WTC11 (cell line): ENCODE results near the gene PDIA3. TPM values are rescaled to one million over a fixed set of nuclear protein-coding genes. Genes with fewer than 3 reads are reported as not detected.

Source experiments
- ATAC-seq: fragments of 200-7000 bp; cut with Tn5 transposase; 2 replicates; pipeline ENCODE4 v1.10.0; 2021; ENCODE audit warnings: mild to moderate bottlenecking, moderate library complexity
- CTCF ChIA-PET: fragments of 300-600 bp; sonication (Branson Sonifier 250); formaldehyde crosslinking; loops from one replicate; lab custom pipeline; 2021; ENCODE audit warnings: antibody characterized with exemption; lab: Charles Lee
- POLR2A ChIA-PET: fragments of 350-600 bp; sonication (Branson Sonifier 250); formaldehyde crosslinking; loops from one replicate; lab custom pipeline; 2021; ENCODE audit warnings: antibody characterized with exemption; lab: Charles Lee
- DNase-seq: peaks from one replicate; pipeline ENCODE4 v3.0.0; 2021; ENCODE audit warnings: low spot score
- H3K27ac Mint-ChIP-seq: 2 replicates; pipeline ENCODE4 v1.8.0; 2021; ENCODE audit warnings: mixed read lengths
- H3K27me3 Mint-ChIP-seq: 2 replicates; pipeline ENCODE4 v1.8.0; 2021; ENCODE audit warnings: low read depth, mild to moderate bottlenecking, moderate library complexity, mixed read lengths
- H3K36me3 Mint-ChIP-seq: 2 replicates; pipeline ENCODE4 v1.8.0; 2021; ENCODE audit warnings: mixed read lengths
- H3K4me1 Mint-ChIP-seq: 2 replicates; pipeline ENCODE4 v1.8.0; 2022; ENCODE audit warnings: mixed read lengths
- H3K4me3 Mint-ChIP-seq: 2 replicates; pipeline ENCODE4 v1.8.0; 2021; ENCODE audit warnings: mild to moderate bottlenecking, moderate library complexity, mixed read lengths
- H3K9me3 Mint-ChIP-seq: 2 replicates; pipeline ENCODE4 v1.8.0; 2021; ENCODE audit warnings: mixed read lengths
- ARID4B ChIP-seq: sonication (generic); formaldehyde crosslinking; IDR thresholded peaks from 2 replicates; pipeline ENCODE4 v1.8.0; 2023; ENCODE audit warnings: missing genetic modification reagents, mild to moderate bottlenecking, borderline replicate concordance
- ATF1 ChIP-seq: sonication (generic); formaldehyde crosslinking; IDR thresholded peaks from 2 replicates; pipeline ENCODE4 v1.8.1; 2023; ENCODE audit warnings: mild to moderate bottlenecking, moderate library complexity, missing genetic modification reagents
- CBFB ChIP-seq: sonication (generic); formaldehyde crosslinking; IDR thresholded peaks from 2 replicates; pipeline ENCODE4 v1.8.1; 2022; ENCODE audit warnings: mild to moderate bottlenecking, low read depth, missing genetic modification reagents
- CDX4 ChIP-seq: fragments of 250-450 bp; sonication (Bioruptor Pico); IDR thresholded peaks from 2 replicates; pipeline ENCODE4 v1.9.0; 2021; ENCODE audit warnings: moderate library complexity, mild to moderate bottlenecking, inconsistent platforms, borderline replicate concordance
- CREB1 ChIP-seq: sonication (generic); formaldehyde crosslinking; IDR thresholded peaks from 2 replicates; pipeline ENCODE4 v1.8.0; 2023; ENCODE audit warnings: mild to moderate bottlenecking, missing genetic modification reagents
- E2F5 ChIP-seq: sonication (generic); formaldehyde crosslinking; IDR thresholded peaks from 2 replicates; pipeline ENCODE4 v1.8.1; 2022; ENCODE audit warnings: mild to moderate bottlenecking, moderate library complexity, missing genetic modification reagents
- ERG ChIP-seq: fragments of 250-450 bp; sonication (Bioruptor Pico); IDR thresholded peaks from 2 replicates; pipeline ENCODE4 v1.8.0; 2021; ENCODE audit warnings: mild to moderate bottlenecking
- FOXK1 ChIP-seq: sonication (generic); formaldehyde crosslinking; IDR thresholded peaks from 2 replicates; pipeline ENCODE4 v1.8.0; 2022; ENCODE audit warnings: mild to moderate bottlenecking, moderate library complexity, missing genetic modification reagents
- FOXP4 ChIP-seq: sonication (generic); formaldehyde crosslinking; IDR thresholded peaks from 2 replicates; pipeline ENCODE4 v1.8.0; 2022; ENCODE audit warnings: mild to moderate bottlenecking, missing genetic modification reagents
- NFYB ChIP-seq: sonication (generic); formaldehyde crosslinking; conservative IDR thresholded peaks from 2 replicates; pipeline ENCODE4 v1.8.0; 2022; ENCODE audit warnings: low read depth, missing genetic modification reagents
- SMAD3 ChIP-seq: sonication (generic); formaldehyde crosslinking; IDR thresholded peaks from 2 replicates; pipeline ENCODE4 v1.8.0; 2022; ENCODE audit warnings: missing genetic modification reagents, mild to moderate bottlenecking, borderline replicate concordance
- TEAD4 ChIP-seq: sonication (generic); formaldehyde crosslinking; IDR thresholded peaks from 2 replicates; pipeline ENCODE4 v1.8.0; 2022; ENCODE audit warnings: mild to moderate bottlenecking, missing genetic modification reagents
- TP53 ChIP-seq: sonication (generic); formaldehyde crosslinking; IDR thresholded peaks from 2 replicates; pipeline ENCODE4 v1.8.1; 2023; ENCODE audit warnings: mild to moderate bottlenecking, missing genetic modification reagents
- USF1 ChIP-seq: sonication (generic); formaldehyde crosslinking; IDR thresholded peaks from 2 replicates; pipeline ENCODE4 v1.8.0; 2022; ENCODE audit warnings: mild to moderate bottlenecking, missing genetic modification reagents
- USF2 ChIP-seq: sonication (generic); formaldehyde crosslinking; IDR thresholded peaks from 2 replicates; pipeline ENCODE4 v1.8.1; 2023; ENCODE audit warnings: mild to moderate bottlenecking, missing genetic modification reagents, moderate library complexity
- ZNF232 ChIP-seq: sonication (generic); formaldehyde crosslinking; IDR thresholded peaks from 2 replicates; pipeline ENCODE4 v1.8.0; 2022; ENCODE audit warnings: mild to moderate bottlenecking, missing genetic modification reagents
- ZNF263 ChIP-seq: sonication (generic); formaldehyde crosslinking; IDR thresholded peaks from 2 replicates; pipeline ENCODE4 v1.8.1; 2022; ENCODE audit warnings: low read depth, mild to moderate bottlenecking, moderate library complexity, missing genetic modification reagents
- ZNF396 ChIP-seq: fragments of 250-450 bp; sonication (Bioruptor Pico); IDR thresholded peaks from 2 replicates; pipeline ENCODE4 v1.8.0; 2021; ENCODE audit warnings: mild to moderate bottlenecking, moderate library complexity, borderline replicate concordance
- ZNF512 ChIP-seq: sonication (generic); formaldehyde crosslinking; IDR thresholded peaks from 2 replicates; pipeline ENCODE4 v1.8.1; 2022; ENCODE audit warnings: missing genetic modification reagents, borderline replicate concordance
- ZNF671 ChIP-seq: fragments of 250-450 bp; sonication (Bioruptor Pico); IDR thresholded peaks from 2 replicates; pipeline ENCODE4 v1.8.0; 2021; ENCODE audit warnings: mild to moderate bottlenecking
- total RNA-seq: library from RNA; stranded (reverse); gene quantifications from 3 replicates; pipeline ENCODE4 v1.2.3, GENCODE V29; 2021

PDIA3 gene
- total RNA-seq, 1 experiment from 2014 or later = 630 TPM

- TF ChIP-seq E2F5 (CRISPR knock-in tag) (no peak), ZNF512 (CRISPR knock-in tag) (no peak)
These were observed 48.2 kb downstream of the PDIA3 start (continued) for GRCh38 chr15:43794269-43795037.

GRCh38 chr15:43795197-43795596 is 49.0 kb downstream of the PDIA3 start:
- peak overlapping the region; percentile 89; the same call in 1 of the 2 replicates for H3K27ac Mint-ChIP-seq
- ChIA-PET POLR2A (interaction anchor here (1.0 to 2.6 kb wide), 3 partner anchors 19 to 29 kb away, joined by 3 to 8 read pairs (median 6); partner anchors contain the start of genes ELL3 and MFAP1), CTCF (interaction anchor here (11.1 kb wide), 1 partner anchor 19 kb away, joined by 75 read pairs; the partner anchor contains the start of gene ELL3)
- no peaks in the 10 kb centered on the region for H3K27me3 Mint-ChIP-seq
- H3K9me3 Mint-ChIP-seq = no peaks in the 10 kb centered on the region
- ATAC-seq (no peak), DNase-seq (no peak)
- no peak overlapping the region; the same call in 1 of the 2 replicates for H3K4me3 Mint-ChIP-seq
- peaks cover 56% of the 10 kb centered on the region for H3K36me3 Mint-ChIP-seq
- H3K4me1 Mint-ChIP-seq = peaks cover 56% of the 10 kb centered on the region
- TF ChIP-seq TP53 (CRISPR knock-in tag) (no peak), ATF1 (no peak), ERG (CRISPR knock-in tag) (no peak), CBFB (CRISPR knock-in tag) (no peak), ZNF263 (no peak), ZNF671 (CRISPR knock-in tag) (no peak), USF2 (CRISPR knock-in tag) (no peak), USF1 (CRISPR knock-in tag) (no peak), FOXK1 (no peak), TEAD4 (no peak), CREB1 (CRISPR knock-in tag) (no peak), SMAD3 (CRISPR knock-in tag) (no peak), ZNF232 (CRISPR knock-in tag) (no peak), ZNF396 (no peak)

- CTCF ChIA-PET = interaction anchor here (0.6 to 11.1 kb wide), 2 partner anchors 20 to 739 kb away, joined by 3 to 75 read pairs; partner anchors contain the start of gene ELL3
- Mint-ChIP-seq H3K9me3 (no peaks in the 10 kb centered on the region), H3K4me3 (no peak overlapping the region; the same call in none of the 2 replicates), H3K36me3 (peaks cover 59% of the 10 kb centered on the region), H3K27me3 (no peaks in the 10 kb centered on the region), H3K27ac (peak overlapping the region; percentile 89), H3K4me1 (peaks cover 57% of the 10 kb centered on the region)
- ATAC-seq (no peak), DNase-seq (no peak)
- POLR2A ChIA-PET = interaction anchor here (2.6 kb wide), 1 partner anchor 20 kb away, joined by 8 read pairs; the partner anchor contains the start of gene ELL3
- TF ChIP-seq FOXP4 (CRISPR knock-in tag) (no peak), ARID4B (CRISPR knock-in tag) (no peak), CDX4 (CRISPR knock-in tag) (no peak), NFYB (CRISPR knock-in tag) (no peak)
These were observed 49.8 kb downstream of the PDIA3 start for GRCh38 chr15:43795997-43796396.
